ENCODE measurements around the gene TIMM50. TPM values are rescaled to one million over a fixed set of nuclear protein-coding genes. Genes with fewer than 3 reads are reported as not detected.

The TIMM50 gene
- total RNA-seq, 6 donors from 2014 or later = 47.8 to 80.9 (median 54.4) TPM

- WGBS, 2 donors = 0 to 1% methylated on average over 33 to 61 of the region's 61 CpGs
- peak within 1 kb of the TSS; percentile 83 to 98 (median 96) for H3K4me3 ChIP-seq
- peaks cover 20 to 34% (median 30%) of the 10 kb centered on the region in 4 donors for H3K36me3 ChIP-seq
- ATAC-seq (ENCODE audit: low FRiP score in 2 of 2) (peak; percentile 98), DNase-seq (peak; percentile 99)
- peak within 1 kb of the TSS; percentile 88 to 94 (median 92) for H3K27ac ChIP-seq
- peak in 1 of 4 donors; percentile 79 for TF ChIP-seq EP300 (IDR thresholded peaks at IDR 0.05)
- TF ChIP-seq POLR2A (IDR thresholded peaks at IDR 0.05) = peak; percentile 81 to 98 (median 91)
- peak; percentile 99 to 100 for TF ChIP-seq POLR2AphosphoS5 (IDR thresholded peaks at IDR 0.05)
- TF ChIP-seq, protein P1, sequence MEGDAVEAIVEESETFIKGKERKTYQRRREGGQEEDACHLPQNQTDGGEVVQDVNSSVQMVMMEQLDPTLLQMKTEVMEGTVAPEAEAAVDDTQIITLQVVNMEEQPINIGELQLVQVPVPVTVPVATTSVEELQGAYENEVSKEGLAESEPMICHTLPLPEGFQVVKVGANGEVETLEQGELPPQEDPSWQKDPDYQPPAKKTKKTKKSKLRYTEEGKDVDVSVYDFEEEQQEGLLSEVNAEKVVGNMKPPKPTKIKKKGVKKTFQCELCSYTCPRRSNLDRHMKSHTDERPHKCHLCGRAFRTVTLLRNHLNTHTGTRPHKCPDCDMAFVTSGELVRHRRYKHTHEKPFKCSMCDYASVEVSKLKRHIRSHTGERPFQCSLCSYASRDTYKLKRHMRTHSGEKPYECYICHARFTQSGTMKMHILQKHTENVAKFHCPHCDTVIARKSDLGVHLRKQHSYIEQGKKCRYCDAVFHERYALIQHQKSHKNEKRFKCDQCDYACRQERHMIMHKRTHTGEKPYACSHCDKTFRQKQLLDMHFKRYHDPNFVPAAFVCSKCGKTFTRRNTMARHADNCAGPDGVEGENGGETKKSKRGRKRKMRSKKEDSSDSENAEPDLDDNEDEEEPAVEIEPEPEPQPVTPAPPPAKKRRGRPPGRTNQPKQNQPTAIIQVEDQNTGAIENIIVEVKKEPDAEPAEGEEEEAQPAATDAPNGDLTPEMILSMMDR (IDR thresholded peaks at IDR 0.05) = peak in 2 of 6 experiments; percentile 23 to 49
- H3K4me1 ChIP-seq = peaks cover 31 to 51% (median 41%) of the 10 kb centered on the region in 4 donors
- no peaks in the 10 kb centered on the region for H3K9me3 ChIP-seq
- H3K27me3 ChIP-seq = no peaks in the 10 kb centered on the region
Measured at GRCh38 chr19:39435499-39436349, 44.9 kb upstream of the TIMM50 start, which contains the start of gene RPS16. Gene RPS16, minus strand, starts transcription at chr19:39435949. Its CDS starts 54 bp downstream, at chr19:39435895.

- Histone ChIP-seq H3K9me3 (no peaks in the 10 kb centered on the region), H3K27me3 (no peaks in the 10 kb centered on the region), H3K4me3 (peak overlapping the region; percentile 31 to 98 (median 89)), H3K27ac (peak overlapping the region; percentile 88 to 94 (median 92)), H3K4me1 (peaks cover 27 to 47% (median 35%) of the 10 kb centered on the region in 4 donors), H3K36me3 (peaks cover 20 to 34% (median 30%) of the 10 kb centered on the region in 4 donors)
- DNase-seq = no peak
- WGBS, 2 donors = 12 to 15% methylated on average over 2 of the region's 2 CpGs
- ATAC-seq (ENCODE audit: low FRiP score in 2 of 2) = no peak
- TF ChIP-seq, protein P1 (IDR thresholded peaks at IDR 0.05) = no peak
- TF ChIP-seq POLR2A (IDR thresholded peaks at IDR 0.05) (no peak), EP300 (IDR thresholded peaks at IDR 0.05) (no peak)
Measured at GRCh38 chr19:39436350-39436716, 44.3 kb upstream of the TIMM50 start.

- Histone ChIP-seq H3K27ac (no peak overlapping the region), H3K4me3 (no peak overlapping the region), H3K36me3 (peaks cover 4 to 17% (median 13%) of the 10 kb centered on the region in 4 donors), H3K27me3 (no peaks in the 10 kb centered on the region), H3K9me3 (no peaks in the 10 kb centered on the region), H3K4me1 (peaks cover 25 to 29% (median 27%) of the 10 kb centered on the region in 4 donors)
- WGBS, 2 donors = 73 to 82% methylated on average over 9 of the region's 9 CpGs
- DNase-seq (peak in 1 of 2 donors; percentile 47), ATAC-seq (ENCODE audit: low FRiP score in 2 of 2) (no peak)
- TF ChIP-seq POLR2A (IDR thresholded peaks at IDR 0.05) (no peak), EP300 (IDR thresholded peaks at IDR 0.05) (no peak), POLR2AphosphoS5 (IDR thresholded peaks at IDR 0.05) (no peak)
- TF ChIP-seq, protein P1 (IDR thresholded peaks at IDR 0.05) = no peak
Measured at GRCh38 chr19:39438270-39438934, 42.2 kb upstream of the TIMM50 start.

DNA sequence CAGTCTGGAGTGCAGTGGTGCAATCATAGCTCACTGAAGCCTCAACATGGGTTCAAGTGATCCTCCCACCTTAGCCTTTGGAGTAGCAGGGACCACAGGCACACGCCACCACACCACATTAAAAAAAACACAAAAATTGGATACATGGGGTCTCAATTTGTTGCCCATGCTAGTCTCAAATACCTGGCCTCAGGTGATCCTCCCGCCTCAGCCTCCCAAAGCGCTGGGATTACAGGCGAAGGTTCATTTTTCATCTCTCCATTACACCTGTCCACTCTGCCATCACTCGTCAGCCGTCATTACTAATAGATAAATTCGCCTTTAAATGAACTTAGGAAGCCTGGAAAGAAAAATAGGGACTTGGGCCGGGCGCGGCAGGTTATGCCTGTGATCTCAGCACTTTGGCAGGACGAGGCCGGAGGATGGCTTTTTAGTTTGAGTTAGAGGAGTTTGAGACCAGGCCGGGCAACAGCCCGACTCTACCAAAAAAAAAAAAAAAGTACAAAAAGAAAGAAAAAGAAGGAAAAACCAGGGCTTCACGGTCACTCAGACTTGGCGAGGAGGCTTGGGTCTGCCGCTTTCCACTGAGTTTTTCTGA is 35.9 kb upstream of the TIMM50 start:
- H3K9me3 ChIP-seq = no peaks in the 10 kb centered on the region
- WGBS, 2 donors = 3 to 4% methylated on average over 17 of the region's 17 CpGs
- peak overlapping the region; percentile 90 to 96 (median 94) for H3K27ac ChIP-seq
- H3K4me3 ChIP-seq = peak overlapping the region; percentile 67 to 98 (median 90)
- H3K4me1 ChIP-seq = peaks cover 32 to 46% (median 39%) of the 10 kb centered on the region in 4 donors
- H3K36me3 ChIP-seq = peaks cover 0 to 15% (median 0%) of the 10 kb centered on the region in 4 donors
- ATAC-seq (ENCODE audit: low FRiP score in 2 of 2) (peak in 1 of 2 donors; percentile 35), DNase-seq (no peak)
- H3K27me3 ChIP-seq = no peaks in the 10 kb centered on the region
- TF ChIP-seq, protein P1 (IDR thresholded peaks at IDR 0.05) = no peak
- TF ChIP-seq POLR2AphosphoS5 (IDR thresholded peaks at IDR 0.05) (no peak), EP300 (IDR thresholded peaks at IDR 0.05) (no peak), POLR2A (IDR thresholded peaks at IDR 0.05) (no peak)
